Activated CD4-positive, alpha-beta memory T cell treated with anti-CD3 and anti-CD28 coated beads, Interleukin-2, amount 10 ng/mL, durations not matched to agents 7 days and 5 days (primary cell): Measurements from ENCODE around the gene SRGN. TPM values are rescaled to one million over a fixed set of nuclear protein-coding genes. Genes with fewer than 3 reads are reported as not detected.

Experiments used
- CTCF ChIA-PET: fragments of 350-600 bp; sonication (Branson Sonifier 250); formaldehyde crosslinking; loops from one replicate; lab custom pipeline; 2021; ENCODE audit warnings: antibody characterized with exemption, inconsistent platforms; lab: Charles Lee
- POLR2A ChIA-PET: fragments of 350-600 bp; sonication (Branson Sonifier 250); formaldehyde crosslinking; loops from one replicate; lab custom pipeline; 2021; ENCODE audit warnings: antibody characterized with exemption; lab: Charles Lee
- DNase-seq: peaks from one replicate; pipeline ENCODE4 v3.0.0-alpha.2; 2020
- H3K27ac Mint-ChIP-seq: one replicate; pipeline ENCODE4 v1.8.0; 2021; ENCODE audit warnings: mild to moderate bottlenecking, mixed read lengths
- H3K27me3 Mint-ChIP-seq: one replicate; pipeline ENCODE4 v1.8.0; 2021; ENCODE audit warnings: mixed read lengths
- H3K36me3 Mint-ChIP-seq: one replicate; pipeline ENCODE4 v1.8.0; 2021; ENCODE audit warnings: low read depth, mixed read lengths
- H3K4me1 Mint-ChIP-seq: one replicate; pipeline ENCODE4 v1.8.0; 2021; ENCODE audit warnings: mixed read lengths
- H3K4me3 Mint-ChIP-seq: one replicate; pipeline ENCODE4 v1.8.0; 2021; ENCODE audit warnings: mild to moderate bottlenecking, mixed read lengths
- H3K9me3 Mint-ChIP-seq: one replicate; pipeline ENCODE4 v1.8.0; 2021; ENCODE audit warnings: mixed read lengths
- total RNA-seq, 2 experiments: library from RNA; stranded (reverse); gene quantifications; one replicate each; pipeline ENCODE4 v1.2.3, GENCODE V29; 2021

The SRGN gene
- total RNA-seq, 2 experiments from 2014 or later = 468 to 474 TPM

GRCh38 chr10:69064762-69065328 is 23.1 kb upstream of the SRGN start:
- Mint-ChIP-seq H3K36me3 (peaks cover 3% of the 10 kb centered on the region), H3K4me3 (no peak overlapping the region), H3K27ac (no peak overlapping the region), H3K4me1 (peaks cover 45% of the 10 kb centered on the region), H3K27me3 (no peaks in the 10 kb centered on the region), H3K9me3 (no peaks in the 10 kb centered on the region)
- DNase-seq = no peak
- POLR2A ChIA-PET = interaction anchor here (0.9 to 3.4 kb wide), 6 partner anchors 9 to 26 kb away, joined by 3 to 25 read pairs (median 4); partner anchors contain the start of gene SRGN
- CTCF ChIA-PET = interaction anchor here (1.1 kb wide), 1 partner anchor 23 kb away, joined by 4 read pairs; the partner anchor contains the start of gene SRGN

GRCh38 chr10:69065406-69066361 is 22.2 kb upstream of the SRGN start:
- POLR2A ChIA-PET = interaction anchor here (0.9 to 3.4 kb wide), 7 partner anchors 10 to 24 kb away, joined by 3 to 25 read pairs (median 4); partner anchors contain the start of gene SRGN
- H3K27ac Mint-ChIP-seq = peak overlapping the region; percentile 55
- CTCF ChIA-PET = interaction anchor here (0.8 to 1.9 kb wide), 4 partner anchors 14 to 29 kb away, joined by 3 to 8 read pairs (median 4); partner anchors contain the start of gene SRGN
- peaks cover 3% of the 10 kb centered on the region for H3K36me3 Mint-ChIP-seq
- H3K4me1 Mint-ChIP-seq = peaks cover 45% of the 10 kb centered on the region
- no peaks in the 10 kb centered on the region for H3K27me3 Mint-ChIP-seq
- no peaks in the 10 kb centered on the region for H3K9me3 Mint-ChIP-seq
- peak; percentile 24 for DNase-seq
- H3K4me3 Mint-ChIP-seq = no peak overlapping the region

GRCh38 chr10:69067189-69067588 is 20.7 kb upstream of the SRGN start:
- DNase-seq = no peak
- H3K27ac Mint-ChIP-seq = no peak overlapping the region
- no peak overlapping the region for H3K4me3 Mint-ChIP-seq
- ChIA-PET CTCF (interaction anchor here (1.9 kb wide), 1 partner anchor 20 kb away, joined by 8 read pairs; no protein-coding TSS in a partner anchor), POLR2A (interaction anchor here (3.4 kb wide), 1 partner anchor 22 kb away, joined by 18 read pairs; no protein-coding TSS in a partner anchor)
- H3K27me3 Mint-ChIP-seq = no peaks in the 10 kb centered on the region
- H3K4me1 Mint-ChIP-seq = peaks cover 31% of the 10 kb centered on the region
- peaks cover 3% of the 10 kb centered on the region for H3K36me3 Mint-ChIP-seq
- no peaks in the 10 kb centered on the region for H3K9me3 Mint-ChIP-seq

- ChIA-PET POLR2A (interaction anchor here (1.1 kb wide), 1 partner anchor 20 kb away, joined by 4 read pairs; no protein-coding TSS in a partner anchor), CTCF (no interaction called here)
- H3K9me3 Mint-ChIP-seq = no peaks in the 10 kb centered on the region
- H3K27me3 Mint-ChIP-seq = no peaks in the 10 kb centered on the region
- H3K4me3 Mint-ChIP-seq = no peak overlapping the region
- peaks cover 3% of the 10 kb centered on the region for H3K36me3 Mint-ChIP-seq
- DNase-seq = no peak
- H3K27ac Mint-ChIP-seq = no peak overlapping the region
- H3K4me1 Mint-ChIP-seq = peaks cover 27% of the 10 kb centered on the region
These were observed 19.4 kb upstream of the SRGN start for GRCh38 chr10:69068549-69068948.

GRCh38 chr10:69069090-69070042 is 18.5 kb upstream of the SRGN start:
- Mint-ChIP-seq H3K4me1 (peaks cover 31% of the 10 kb centered on the region), H3K9me3 (no peaks in the 10 kb centered on the region), H3K4me3 (no peak overlapping the region), H3K36me3 (peaks cover 3% of the 10 kb centered on the region), H3K27me3 (no peaks in the 10 kb centered on the region), H3K27ac (no peak overlapping the region)
- CTCF ChIA-PET = no interaction called here
- DNase-seq = no peak
- POLR2A ChIA-PET = no interaction called here

- DNase-seq = no peak
- peaks cover 19% of the 10 kb centered on the region for H3K4me1 Mint-ChIP-seq
- no peak overlapping the region for H3K4me3 Mint-ChIP-seq
- POLR2A ChIA-PET = interaction anchor here (0.8 to 1.4 kb wide), 2 partner anchors 9 to 17 kb away, joined by 3 read pairs; partner anchors contain the start of gene SRGN
- CTCF ChIA-PET = no interaction called here
- no peaks in the 10 kb centered on the region for H3K9me3 Mint-ChIP-seq
- no peak overlapping the region for H3K27ac Mint-ChIP-seq
- H3K27me3 Mint-ChIP-seq = no peaks in the 10 kb centered on the region
- peaks cover 3% of the 10 kb centered on the region for H3K36me3 Mint-ChIP-seq
These were observed 17.0 kb upstream of the SRGN start for GRCh38 chr10:69070951-69071350.

- no peaks in the 10 kb centered on the region for H3K9me3 Mint-ChIP-seq
- no peak overlapping the region for H3K27ac Mint-ChIP-seq
- no peaks in the 10 kb centered on the region for H3K36me3 Mint-ChIP-seq
- ChIA-PET CTCF (no interaction called here), POLR2A (interaction anchor here (1.4 to 1.5 kb wide), 2 partner anchors 9 to 16 kb away, joined by 3 to 4 read pairs; partner anchors contain the start of gene SRGN)
- DNase-seq = no peak
- H3K4me1 Mint-ChIP-seq = peaks cover 15% of the 10 kb centered on the region
- no peaks in the 10 kb centered on the region for H3K27me3 Mint-ChIP-seq
- no peak overlapping the region for H3K4me3 Mint-ChIP-seq
These were observed 16.3 kb upstream of the SRGN start for GRCh38 chr10:69071610-69072009.

GRCh38 chr10:69073026-69073425 is 14.9 kb upstream of the SRGN start:
- H3K4me3 Mint-ChIP-seq = no peak overlapping the region
- H3K4me1 Mint-ChIP-seq = peaks cover 15% of the 10 kb centered on the region
- H3K27me3 Mint-ChIP-seq = no peaks in the 10 kb centered on the region
- H3K9me3 Mint-ChIP-seq = no peaks in the 10 kb centered on the region
- ChIA-PET CTCF (interaction anchor here (0.7 kb wide), 1 partner anchor 25 kb away, joined by 3 read pairs; no protein-coding TSS in a partner anchor), POLR2A (interaction anchor here (0.9 to 1.5 kb wide), 2 partner anchors 12 to 15 kb away, joined by 4 read pairs; partner anchors contain the start of gene SRGN)
- H3K27ac Mint-ChIP-seq = no peak overlapping the region
- H3K36me3 Mint-ChIP-seq = no peaks in the 10 kb centered on the region
- no peak for DNase-seq

GRCh38 chr10:69073736-69074364 is 14.1 kb upstream of the SRGN start:
- POLR2A ChIA-PET = interaction anchor here (0.9 kb wide), 1 partner anchor 11 kb away, joined by 4 read pairs; no protein-coding TSS in a partner anchor
- Mint-ChIP-seq H3K27me3 (no peaks in the 10 kb centered on the region), H3K27ac (no peak overlapping the region)

GRCh38 chr10:69074532-69074931 is 13.4 kb upstream of the SRGN start:
- Mint-ChIP-seq H3K9me3 (no peaks in the 10 kb centered on the region), H3K27me3 (no peaks in the 10 kb centered on the region), H3K4me3 (no peak overlapping the region), H3K27ac (no peak overlapping the region), H3K36me3 (no peaks in the 10 kb centered on the region), H3K4me1 (peaks cover 15% of the 10 kb centered on the region)
- ChIA-PET CTCF (no interaction called here), POLR2A (interaction anchor here (0.7 to 2.1 kb wide), 2 partner anchors 13 to 29 kb away, joined by 3 to 6 read pairs; partner anchors contain the start of gene SRGN)
- no peak for DNase-seq

More at GRCh38 chr10:69073736-69074364, 14.1 kb upstream of the SRGN start:
- no peaks in the 10 kb centered on the region for H3K36me3 Mint-ChIP-seq
- H3K9me3 Mint-ChIP-seq = no peaks in the 10 kb centered on the region
- no peak overlapping the region for H3K4me3 Mint-ChIP-seq
- peaks cover 15% of the 10 kb centered on the region for H3K4me1 Mint-ChIP-seq
- no peak for DNase-seq
- CTCF ChIA-PET = interaction anchor here (0.7 kb wide), 1 partner anchor 26 kb away, joined by 3 read pairs; no protein-coding TSS in a partner anchor

- H3K4me3 Mint-ChIP-seq = no peak overlapping the region
- ChIA-PET POLR2A (interaction anchor here (2.1 kb wide), 1 partner anchor 12 kb away, joined by 6 read pairs; the partner anchor contains the start of gene SRGN), CTCF (no interaction called here)
- no peak for DNase-seq
- no peak overlapping the region for H3K27ac Mint-ChIP-seq
- peaks cover 18% of the 10 kb centered on the region for H3K4me1 Mint-ChIP-seq
- no peaks in the 10 kb centered on the region for H3K36me3 Mint-ChIP-seq
- no peaks in the 10 kb centered on the region for H3K9me3 Mint-ChIP-seq
- H3K27me3 Mint-ChIP-seq = no peaks in the 10 kb centered on the region
These were observed 12.5 kb upstream of the SRGN start for GRCh38 chr10:69075431-69075830.
